NCI-H510A (cell line): ENCODE results near the gene ZNF148.

Experiments
- DNase-seq: peaks from one replicate; lab custom pipeline; 2025; lab: John Stamatoyannopoulos, UW

The ZNF148 gene

GRCh38 chr3:125332504-125332903 lies 42.6 kb downstream of the ZNF148 start:
- no peak for DNase-seq

GRCh38 chr3:125331243-125331642 lies 43.9 kb downstream of the ZNF148 start:
- no peak for DNase-seq

- DNase-seq: no peak
These were observed 48.2 kb downstream of the ZNF148 start for GRCh38 chr3:125326957-125327356.

GRCh38 chr3:125325746-125326145 lies 49.4 kb downstream of the ZNF148 start:
- DNase-seq: no peak

GRCh38 chr3:125324341-125324740 lies 50.8 kb downstream of the ZNF148 start:
- DNase-seq: no peak

- DNase-seq: no peak
These were observed 52.2 kb downstream of the ZNF148 start for GRCh38 chr3:125322917-125323316.

GRCh38 chr3:125322166-125322565 lies 53.0 kb downstream of the ZNF148 start:
- DNase-seq: no peak

GRCh38 chr3:125319765-125320164 lies 55.4 kb downstream of the ZNF148 start:
- no peak for DNase-seq

- DNase-seq: no peak
These were observed 56.3 kb downstream of the ZNF148 start for GRCh38 chr3:125318871-125319270.

- no peak for DNase-seq
These were observed 56.8 kb downstream of the ZNF148 start for GRCh38 chr3:125318167-125318865.

GRCh38 chr3:125317761-125318160 lies 57.4 kb downstream of the ZNF148 start:
- no peak for DNase-seq

- no peak for DNase-seq
These were observed 58.2 kb downstream of the ZNF148 start for GRCh38 chr3:125316949-125317348.

GRCh38 chr3:125316246-125316645 lies 58.9 kb downstream of the ZNF148 start:
- DNase-seq: no peak

GRCh38 chr3:125313060-125313635 lies 62.0 kb downstream of the ZNF148 start:
- DNase-seq: no peak

- no peak for DNase-seq
These were observed 64.5 kb downstream of the ZNF148 start for GRCh38 chr3:125310623-125311081.

GRCh38 chr3:125309476-125309875 lies 65.6 kb downstream of the ZNF148 start:
- DNase-seq: no peak

GRCh38 chr3:125306620-125307019 lies 68.5 kb downstream of the ZNF148 start:
- DNase-seq: no peak

- no peak for DNase-seq
These were observed 72.2 kb downstream of the ZNF148 start for GRCh38 chr3:125302932-125303331.

- no peak for DNase-seq
These were observed 74.7 kb downstream of the ZNF148 start for GRCh38 chr3:125300416-125300815.

GRCh38 chr3:125294411-125294810 lies 80.7 kb downstream of the ZNF148 start:
- no peak for DNase-seq

- DNase-seq: no peak
These were observed 83.1 kb downstream of the ZNF148 start for GRCh38 chr3:125292015-125292414.

GRCh38 chr3:125289429-125289981 lies 85.6 kb downstream of the ZNF148 start:
- DNase-seq: no peak

GRCh38 chr3:125287248-125287647 lies 87.9 kb downstream of the ZNF148 start:
- DNase-seq: no peak

- no peak for DNase-seq
These were observed 93.7 kb downstream of the ZNF148 start for GRCh38 chr3:125281381-125281780.
